ENCODE results near the gene ASIC4. TPM values are rescaled to one million over a fixed set of nuclear protein-coding genes. Genes with fewer than 3 reads are reported as not detected.

The ASIC4 gene
- total and polyA plus RNA-seq, 2 of the 8 experiments (the other 6 are each of a cell fraction or from before 2014, with no cell fraction given): 0.12 to 0.22 TPM

GRCh38 chr2:219578811-219579613, 64.7 kb downstream of the ASIC4 start:
- Histone ChIP-seq H3K36me3 (ENCODE audit: control insufficient read depth in 2 of 4, insufficient read depth in 4 of 4, low read length in 3 of 4) (no peaks in the 10 kb centered on the region), H4K5ac (ENCODE audit: insufficient read length, low read depth, low read length) (no peak overlapping the region), H3K9ac (replicated peaks in 1 of 4; ENCODE audit: extremely low read depth in 1 of 4, low read depth in 3 of 4, low read length in 3 of 4) (no peak overlapping the region), H2AFZ (ENCODE audit: low read length) (no peak overlapping the region), H3K23me2 (ENCODE audit: low read depth, low read length) (peaks cover 2% of the 10 kb centered on the region; the same call in 1 of the 2 replicates), H3K23ac (ENCODE audit: insufficient read length) (no peak overlapping the region), H2BK15ac (ENCODE audit: low read length) (peak overlapping the region; percentile 81), H2BK20ac (ENCODE audit: low read length) (0 out of 2 replicates have a peak overlapping the region, but pooled peaks have one; percentile 61), H3K79me1 (ENCODE audit: low read depth, low read length) (no peaks in the 10 kb centered on the region), H4K91ac (replicated peaks; ENCODE audit: insufficient read length, low read length) (no peak overlapping the region), H3K4ac (replicated peaks; ENCODE audit: insufficient read length, low read depth, low read length) (peak overlapping the region; percentile 27), H3K27ac (ENCODE audit: low read depth, low read length) (no peak overlapping the region), H3K4me2 (ENCODE audit: insufficient read depth in 1 of 2, low read depth in 2 of 2, low read length in 2 of 2) (no peak overlapping the region), H3K9me3 (ENCODE audit: insufficient read depth in 2 of 2, low read depth in 1 of 2, low read length in 1 of 2) (no peaks in the 10 kb centered on the region), H3K18ac (ENCODE audit: extremely low read depth, low read length) (no peak overlapping the region; the same call in 1 of the 2 replicates), H4K20me1 (replicated peaks in 1 of 2; ENCODE audit: control insufficient read depth in 1 of 2, insufficient read depth in 2 of 2, low read length in 2 of 2) (no peaks in the 10 kb centered on the region), H3K56ac (replicated peaks; ENCODE audit: insufficient read length, low read depth, low read length) (no peak overlapping the region), H4K8ac (ENCODE audit: extremely low read depth, insufficient read depth, low read length) (no peak overlapping the region), H3K4me3 (ENCODE audit: extremely low read depth in 1 of 4, insufficient read depth in 2 of 4, low read depth in 3 of 4, low read length in 4 of 4) (no peak overlapping the region), H2BK12ac (ENCODE audit: low read depth, low read length) (peak overlapping the region; percentile 63; the same call in 1 of the 2 replicates), H3K79me2 (ENCODE audit: control insufficient read depth in 1 of 2, insufficient read depth in 2 of 2, low read length in 2 of 2) (no peaks in the 10 kb centered on the region), H3K4me1 (replicated peaks in 1 of 4; ENCODE audit: control insufficient read depth in 3 of 4, insufficient read depth in 4 of 4, low read length in 3 of 4) (peaks cover 7 to 20% (median 12%) of the 10 kb centered on the region in 4 experiments), H3K14ac (ENCODE audit: insufficient read length) (no peak overlapping the region), H2BK5ac (ENCODE audit: low read depth, low read length) (no peak overlapping the region), H2BK120ac (replicated peaks; ENCODE audit: low read depth, low read length) (no peak overlapping the region), H2AK5ac (ENCODE audit: low read depth, low read length) (no peak overlapping the region), H3K27me3 (replicated peaks in 1 of 4; ENCODE audit: control insufficient read depth in 3 of 4, extremely low read depth in 1 of 4, insufficient read depth in 3 of 4, low read length in 3 of 4) (no peaks in the 10 kb centered on the region; a peak in 1 of 7 replicates)
- ChIA-PET POLR2A (ENCODE audit: partially characterized antibody) (interaction anchor here (0.6 to 18.6 kb wide), 4 partner anchors 9 to 20 kb away, joined by 3 to 293 read pairs (median 22); partner anchors contain the start of gene STK11IP), CTCF (ENCODE audit: partially characterized antibody) (interaction anchor here (1.1 to 5.9 kb wide), 6 partner anchors 16 to 97 kb away, joined by 3 to 51 read pairs (median 6); partner anchors contain the start of gene STK11IP)
- no peak for FAIRE-seq
- WGBS, 2 experiments (ENCODE audit: extremely low coverage in 1 of 2, insufficient coverage in 1 of 2, insufficient read length in 1 of 2, insufficient replicate concordance in 2 of 2, low coverage in 1 of 2, low lambda C conversion rate in 2 of 2, missing lambda C conversion rate in 1 of 2): 92% methylated on average over 8 of the region's 8 CpGs; no CpG with 5 or more reads in 1 of the 2 experiments
- no peak for DNase-seq (ENCODE audit: low read depth in 1 of 2, low spot score in 2 of 2)
- TF ChIP-seq TAF1 (IDR thresholded peaks at IDR 0.05; ENCODE audit: low read depth, low read length): no peak
- no peak for TF ChIP-seq POLR2A (IDR thresholded peaks at IDR 0.05; ENCODE audit: control extremely low read depth in 1 of 2, low read depth in 2 of 2, low read length in 2 of 2)
- no peak for TF ChIP-seq TBP (IDR thresholded peaks at IDR 0.05; ENCODE audit: low read depth, low read length)
- no peak for TF ChIP-seq CHD2 (IDR thresholded peaks at IDR 0.05; ENCODE audit: low read length)
- TF ChIP-seq BCL11A (IDR thresholded peaks at IDR 0.05; ENCODE audit: low read depth in 2 of 2, low read length in 2 of 2): no peak
- no peak for TF ChIP-seq PHF8 (conservative IDR thresholded peaks at IDR 0.05; ENCODE audit: low read depth, low read length)
- no peak for TF ChIP-seq EP300 (IDR thresholded peaks at IDR 0.05; ENCODE audit: borderline replicate concordance in 1 of 2, low read depth in 2 of 2, low read length in 2 of 2)
- no peak for TF ChIP-seq CTCF (IDR thresholded peaks at IDR 0.05; ENCODE audit: control extremely low read depth in 1 of 3, insufficient read depth in 1 of 3, low read depth in 1 of 3, low read length in 3 of 3)
- TF ChIP-seq POU5F1 (IDR thresholded peaks at IDR 0.05; ENCODE audit: low read depth, low read length): no peak
